ENCODE results near the gene ZNF724.

ZNF724 gene

GRCh38 chr19:23241419-23241818 lies 8.8 kb downstream of the ZNF724 start:
- no peak for DNase-seq (ENCODE audit: extremely low spot score)
- POLR2A ChIA-PET, result no interaction called here
- CTCF ChIA-PET, result interaction anchor here (1.3 kb wide), 1 partner anchor 16 kb away, joined by 3 read pairs; no protein-coding TSS in a partner anchor
- TF ChIP-seq CTCF (IDR thresholded peaks at IDR 0.05; ENCODE audit: control extremely low read depth, extremely low read depth, low read depth, missing control alignments), result no peak

GRCh38 chr19:23222998-23223652 lies 27.1 kb downstream of the ZNF724 start:
- ChIA-PET CTCF (no interaction called here), POLR2A (no interaction called here)
- no peak for TF ChIP-seq CTCF (IDR thresholded peaks at IDR 0.05; ENCODE audit: control extremely low read depth, extremely low read depth, low read depth, missing control alignments)
- DNase-seq (ENCODE audit: extremely low spot score), result no peak

GRCh38 chr19:23203841-23204344 lies 46.3 kb downstream of the ZNF724 start:
- TF ChIP-seq CTCF (IDR thresholded peaks at IDR 0.05; ENCODE audit: control extremely low read depth, extremely low read depth, low read depth, missing control alignments), result no peak
- DNase-seq (ENCODE audit: extremely low spot score), result no peak
- CTCF ChIA-PET, result no interaction called here
- POLR2A ChIA-PET, result no interaction called here

- no peak for DNase-seq (ENCODE audit: extremely low spot score)
- CTCF ChIA-PET, result no interaction called here
- TF ChIP-seq CTCF (IDR thresholded peaks at IDR 0.05; ENCODE audit: control extremely low read depth, extremely low read depth, low read depth, missing control alignments), result no peak
- POLR2A ChIA-PET, result no interaction called here
Observed at GRCh38 chr19:23190341-23190740, 59.9 kb downstream of the ZNF724 start.

GRCh38 chr19:23183251-23183650 lies 66.9 kb downstream of the ZNF724 start:
- CTCF ChIA-PET, result no interaction called here
- no peak for TF ChIP-seq CTCF (IDR thresholded peaks at IDR 0.05; ENCODE audit: control extremely low read depth, extremely low read depth, low read depth, missing control alignments)
- DNase-seq (ENCODE audit: extremely low spot score), result no peak
- POLR2A ChIA-PET, result no interaction called here
